ENCODE measurements around the gene CDH8. TPM values are rescaled to one million over a fixed set of nuclear protein-coding genes. Genes with fewer than 3 reads are reported as not detected.

The CDH8 gene
- total RNA-seq, 1 experiment from 2014 or later = not detected

- Histone ChIP-seq H3K9me3 (ENCODE audit: insufficient read depth, low read depth) (no peaks in the 10 kb centered on the region), H3K36me3 (ENCODE audit: low read depth) (no peaks in the 10 kb centered on the region), H3K79me2 (ENCODE audit: low read depth) (no peaks in the 10 kb centered on the region), H3K4me1 (replicated peaks; ENCODE audit: insufficient read depth) (no peaks in the 10 kb centered on the region), H3K4me2 (no peak overlapping the region), H3K9me2 (ENCODE audit: insufficient read depth) (no peaks in the 10 kb centered on the region), H3F3A (ENCODE audit: insufficient read depth, low read depth) (no peaks in the 10 kb centered on the region), H2AFZ (no peak overlapping the region), H3K27me3 (ENCODE audit: insufficient read depth, low read depth) (no peaks in the 10 kb centered on the region), H4K20me1 (ENCODE audit: insufficient read depth) (no peaks in the 10 kb centered on the region), H3K4me3 (no peak overlapping the region), H3K27ac (no peak overlapping the region)
- ChIA-PET CTCF (no interaction called here), POLR2A (ENCODE audit: unreplicated experiment) (no interaction called here)
- DNase-seq = no peak
- no TSS peak for BruUV-seq (replicated peaks)
- intact Hi-C loops (cut with micrococcal nuclease; ENCODE audit: unreplicated experiment) = no loop called here
- TF ChIP-seq CTCF (conservative IDR thresholded peaks at IDR 0.05) = no peak
- no peak for TF ChIP-seq EZH2 (IDR thresholded peaks at IDR 0.05; ENCODE audit: low read depth)
Measured at GRCh38 chr16:61998460-61998859, 37.8 kb downstream of the CDH8 start.

- Histone ChIP-seq H4K20me1 (ENCODE audit: insufficient read depth) (no peaks in the 10 kb centered on the region), H3K79me2 (ENCODE audit: low read depth) (no peaks in the 10 kb centered on the region), H3K27ac (no peak overlapping the region), H3K9me3 (ENCODE audit: insufficient read depth, low read depth) (no peaks in the 10 kb centered on the region), H3K9me2 (ENCODE audit: insufficient read depth) (no peaks in the 10 kb centered on the region), H3K4me3 (no peak overlapping the region), H3F3A (ENCODE audit: insufficient read depth, low read depth) (no peaks in the 10 kb centered on the region), H3K4me1 (replicated peaks; ENCODE audit: insufficient read depth) (no peaks in the 10 kb centered on the region), H3K36me3 (ENCODE audit: low read depth) (no peaks in the 10 kb centered on the region), H2AFZ (no peak overlapping the region), H3K27me3 (ENCODE audit: insufficient read depth, low read depth) (no peaks in the 10 kb centered on the region), H3K4me2 (no peak overlapping the region)
- TF ChIP-seq CTCF (conservative IDR thresholded peaks at IDR 0.05) (no peak), EZH2 (IDR thresholded peaks at IDR 0.05; ENCODE audit: low read depth) (no peak)
- intact Hi-C loops (cut with micrococcal nuclease; ENCODE audit: unreplicated experiment) = no loop called here
- ChIA-PET POLR2A (ENCODE audit: unreplicated experiment) (no interaction called here), CTCF (no interaction called here)
- BruUV-seq (replicated peaks) = no TSS peak
- no peak for DNase-seq
Measured at GRCh38 chr16:61993108-61993507, 43.1 kb downstream of the CDH8 start.

- ChIA-PET CTCF (no interaction called here), POLR2A (ENCODE audit: unreplicated experiment) (no interaction called here)
- Histone ChIP-seq H2AFZ (no peak overlapping the region), H3F3A (ENCODE audit: insufficient read depth, low read depth) (no peaks in the 10 kb centered on the region), H3K9me3 (ENCODE audit: insufficient read depth, low read depth) (no peaks in the 10 kb centered on the region), H3K4me3 (no peak overlapping the region), H3K9me2 (ENCODE audit: insufficient read depth) (no peaks in the 10 kb centered on the region), H3K27me3 (ENCODE audit: insufficient read depth, low read depth) (peaks cover 1% of the 10 kb centered on the region; the same call in 1 of the 2 replicates), H3K27ac (no peak overlapping the region), H3K4me2 (no peak overlapping the region), H3K79me2 (ENCODE audit: low read depth) (no peaks in the 10 kb centered on the region), H3K36me3 (ENCODE audit: low read depth) (no peaks in the 10 kb centered on the region), H4K20me1 (ENCODE audit: insufficient read depth) (no peaks in the 10 kb centered on the region), H3K4me1 (replicated peaks; ENCODE audit: insufficient read depth) (no peaks in the 10 kb centered on the region)
- no peak for DNase-seq
- TF ChIP-seq CTCF (conservative IDR thresholded peaks at IDR 0.05) (no peak), EZH2 (IDR thresholded peaks at IDR 0.05; ENCODE audit: low read depth) (no peak)
- intact Hi-C loops (cut with micrococcal nuclease; ENCODE audit: unreplicated experiment) = no loop called here
- no TSS peak for BruUV-seq (replicated peaks)
Measured at GRCh38 chr16:61987474-61988012, 48.7 kb downstream of the CDH8 start.
